Measurements from ENCODE around the gene HELZ2. TPM values are rescaled to one million over a fixed set of nuclear protein-coding genes. Genes with fewer than 3 reads are reported as not detected.

HELZ2 gene
- polyA plus RNA-seq, 1 of the 3 experiments (the other 2 are of a cell fraction), result 7.6 TPM

DNA sequence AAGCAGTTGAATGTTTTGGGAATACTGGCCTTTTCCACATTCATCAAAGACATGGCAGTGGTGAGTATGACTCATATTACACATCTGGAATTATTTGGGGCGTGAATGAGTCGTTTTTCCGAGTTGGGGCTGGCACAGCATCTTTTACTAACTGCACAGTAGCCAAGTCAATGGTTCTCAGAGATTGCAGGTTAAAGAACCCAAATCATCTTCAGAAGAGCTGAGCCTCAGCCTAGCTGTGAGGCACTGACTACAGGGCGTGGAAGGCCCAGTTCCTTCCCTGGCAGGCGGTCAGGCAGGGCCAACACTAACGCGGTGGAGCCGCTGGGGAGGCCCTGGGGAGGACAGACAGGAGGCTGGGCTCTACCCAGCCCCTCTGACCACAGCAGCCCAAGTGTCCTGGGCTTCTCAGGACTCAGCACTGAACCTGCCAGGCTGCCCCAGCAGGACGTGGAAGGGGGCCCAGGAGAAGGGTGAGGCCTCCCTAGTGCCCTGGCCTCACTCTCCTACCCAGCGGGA, 20.1 kb upstream of the HELZ2 start:
- no peaks in the 10 kb centered on the region for H3K79me2 ChIP-seq (ENCODE audit: insufficient read depth)
- ChIA-PET CTCF (no interaction called here), POLR2A (no interaction called here)
- H3K9me2 ChIP-seq, result no peaks in the 10 kb centered on the region
- no peaks in the 10 kb centered on the region for H3K27me3 ChIP-seq (ENCODE audit: insufficient read depth)
- no peak overlapping the region for H2AFZ ChIP-seq (ENCODE audit: low read depth)
- H4K20me1 ChIP-seq (ENCODE audit: insufficient read depth), result no peaks in the 10 kb centered on the region
- no peaks in the 10 kb centered on the region for H3F3A ChIP-seq (replicated peaks; ENCODE audit: insufficient read depth)
- no peak for DNase-seq
- TF ChIP-seq JUND (IDR thresholded peaks at IDR 0.05) (no peak), FOSL2 (IDR thresholded peaks at IDR 0.05; ENCODE audit: borderline replicate concordance, low read depth) (no peak), POLR2AphosphoS5 (IDR thresholded peaks at IDR 0.05; ENCODE audit: low read depth, low read length) (no peak)
- TF ChIP-seq, protein P1, sequence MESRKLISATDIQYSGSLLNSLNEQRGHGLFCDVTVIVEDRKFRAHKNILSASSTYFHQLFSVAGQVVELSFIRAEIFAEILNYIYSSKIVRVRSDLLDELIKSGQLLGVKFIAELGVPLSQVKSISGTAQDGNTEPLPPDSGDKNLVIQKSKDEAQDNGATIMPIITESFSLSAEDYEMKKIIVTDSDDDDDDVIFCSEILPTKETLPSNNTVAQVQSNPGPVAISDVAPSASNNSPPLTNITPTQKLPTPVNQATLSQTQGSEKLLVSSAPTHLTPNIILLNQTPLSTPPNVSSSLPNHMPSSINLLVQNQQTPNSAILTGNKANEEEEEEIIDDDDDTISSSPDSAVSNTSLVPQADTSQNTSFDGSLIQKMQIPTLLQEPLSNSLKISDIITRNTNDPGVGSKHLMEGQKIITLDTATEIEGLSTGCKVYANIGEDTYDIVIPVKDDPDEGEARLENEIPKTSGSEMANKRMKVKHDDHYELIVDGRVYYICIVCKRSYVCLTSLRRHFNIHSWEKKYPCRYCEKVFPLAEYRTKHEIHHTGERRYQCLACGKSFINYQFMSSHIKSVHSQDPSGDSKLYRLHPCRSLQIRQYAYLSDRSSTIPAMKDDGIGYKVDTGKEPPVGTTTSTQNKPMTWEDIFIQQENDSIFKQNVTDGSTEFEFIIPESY (IDR thresholded peaks at IDR 0.05; ENCODE audit: borderline replicate concordance, low read depth), result no peak
- peaks cover 0 to 18% of the 10 kb centered on the region in 2 experiments for H3K36me3 ChIP-seq (replicated peaks in 1 of 2; ENCODE audit: control insufficient read depth in 1 of 2, insufficient read depth in 2 of 2, low read length in 1 of 2)
- no peak overlapping the region for H3K4me2 ChIP-seq
- 71% methylated on average over 7 of the region's 10 CpGs for WGBS (ENCODE audit: low lambda C conversion rate)
- no peak overlapping the region for H3K4me3 ChIP-seq (ENCODE audit: low read depth in 2 of 2, low read length in 1 of 2)
- no peak overlapping the region for H3K9ac ChIP-seq
- no peak overlapping the region for H3K27ac ChIP-seq (ENCODE audit: low read depth in 2 of 2, low read length in 1 of 2)
- H3K4me1 ChIP-seq (ENCODE audit: control insufficient read depth in 1 of 2, insufficient read depth in 2 of 2, low read depth in 1 of 2, low read length in 1 of 2), result no peaks in the 10 kb centered on the region
- H3K9me3 ChIP-seq, result no peaks in the 10 kb centered on the region

- ChIA-PET POLR2A (no interaction called here), CTCF (interaction anchor here (1.2 kb wide), 1 partner anchor 10 kb away, joined by 3 read pairs; no protein-coding TSS in a partner anchor)
- peaks cover 0 to 18% of the 10 kb centered on the region in 2 experiments for H3K36me3 ChIP-seq (replicated peaks in 1 of 2; ENCODE audit: control insufficient read depth in 1 of 2, insufficient read depth in 2 of 2, low read length in 1 of 2)
- no peaks in the 10 kb centered on the region for H3K27me3 ChIP-seq (ENCODE audit: insufficient read depth)
- no peak overlapping the region for H3K27ac ChIP-seq (ENCODE audit: low read depth in 2 of 2, low read length in 1 of 2)
- H4K20me1 ChIP-seq (ENCODE audit: insufficient read depth), result no peaks in the 10 kb centered on the region
- H3K4me1 ChIP-seq (ENCODE audit: control insufficient read depth in 1 of 2, insufficient read depth in 2 of 2, low read depth in 1 of 2, low read length in 1 of 2), result no peaks in the 10 kb centered on the region
- H3K79me2 ChIP-seq (ENCODE audit: insufficient read depth), result no peaks in the 10 kb centered on the region
- H3K4me2 ChIP-seq, result no peak overlapping the region
- H2AFZ ChIP-seq (ENCODE audit: low read depth), result no peak overlapping the region
- no peak overlapping the region for H3K4me3 ChIP-seq (ENCODE audit: low read depth in 2 of 2, low read length in 1 of 2)
- H3F3A ChIP-seq (replicated peaks; ENCODE audit: insufficient read depth), result no peaks in the 10 kb centered on the region
- 88% methylated on average over 7 of the region's 13 CpGs for WGBS (ENCODE audit: low lambda C conversion rate)
- H3K9ac ChIP-seq, result no peak overlapping the region
- H3K9me2 ChIP-seq, result no peaks in the 10 kb centered on the region
- no peak for TF ChIP-seq GATA2 (CRISPR knock-in tag; IDR thresholded peaks at IDR 0.05)
- TF ChIP-seq TCF12 (IDR thresholded peaks at IDR 0.05), result no peak
- TF ChIP-seq MXI1 (IDR thresholded peaks at IDR 0.05; ENCODE audit: low read depth, low read length), result no peak
- TF ChIP-seq, protein P2, sequence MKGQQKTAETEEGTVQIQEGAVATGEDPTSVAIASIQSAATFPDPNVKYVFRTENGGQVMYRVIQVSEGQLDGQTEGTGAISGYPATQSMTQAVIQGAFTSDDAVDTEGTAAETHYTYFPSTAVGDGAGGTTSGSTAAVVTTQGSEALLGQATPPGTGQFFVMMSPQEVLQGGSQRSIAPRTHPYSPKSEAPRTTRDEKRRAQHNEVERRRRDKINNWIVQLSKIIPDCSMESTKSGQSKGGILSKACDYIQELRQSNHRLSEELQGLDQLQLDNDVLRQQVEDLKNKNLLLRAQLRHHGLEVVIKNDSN (IDR thresholded peaks at IDR 0.05; ENCODE audit: borderline replicate concordance, low read depth), result no peak
- no peak for TF ChIP-seq POLR2AphosphoS5 (IDR thresholded peaks at IDR 0.05; ENCODE audit: low read depth, low read length)
- no peak for TF ChIP-seq NFIC (IDR thresholded peaks at IDR 0.05; ENCODE audit: borderline replicate concordance)
- TF ChIP-seq RAD21 (IDR thresholded peaks at IDR 0.05; ENCODE audit: low read length), result no peak
- TF ChIP-seq EP300 (IDR thresholded peaks at IDR 0.05; ENCODE audit: borderline replicate concordance in 1 of 2, low read depth in 1 of 2, low read length in 1 of 2), result no peak
- TF ChIP-seq, protein P3, sequence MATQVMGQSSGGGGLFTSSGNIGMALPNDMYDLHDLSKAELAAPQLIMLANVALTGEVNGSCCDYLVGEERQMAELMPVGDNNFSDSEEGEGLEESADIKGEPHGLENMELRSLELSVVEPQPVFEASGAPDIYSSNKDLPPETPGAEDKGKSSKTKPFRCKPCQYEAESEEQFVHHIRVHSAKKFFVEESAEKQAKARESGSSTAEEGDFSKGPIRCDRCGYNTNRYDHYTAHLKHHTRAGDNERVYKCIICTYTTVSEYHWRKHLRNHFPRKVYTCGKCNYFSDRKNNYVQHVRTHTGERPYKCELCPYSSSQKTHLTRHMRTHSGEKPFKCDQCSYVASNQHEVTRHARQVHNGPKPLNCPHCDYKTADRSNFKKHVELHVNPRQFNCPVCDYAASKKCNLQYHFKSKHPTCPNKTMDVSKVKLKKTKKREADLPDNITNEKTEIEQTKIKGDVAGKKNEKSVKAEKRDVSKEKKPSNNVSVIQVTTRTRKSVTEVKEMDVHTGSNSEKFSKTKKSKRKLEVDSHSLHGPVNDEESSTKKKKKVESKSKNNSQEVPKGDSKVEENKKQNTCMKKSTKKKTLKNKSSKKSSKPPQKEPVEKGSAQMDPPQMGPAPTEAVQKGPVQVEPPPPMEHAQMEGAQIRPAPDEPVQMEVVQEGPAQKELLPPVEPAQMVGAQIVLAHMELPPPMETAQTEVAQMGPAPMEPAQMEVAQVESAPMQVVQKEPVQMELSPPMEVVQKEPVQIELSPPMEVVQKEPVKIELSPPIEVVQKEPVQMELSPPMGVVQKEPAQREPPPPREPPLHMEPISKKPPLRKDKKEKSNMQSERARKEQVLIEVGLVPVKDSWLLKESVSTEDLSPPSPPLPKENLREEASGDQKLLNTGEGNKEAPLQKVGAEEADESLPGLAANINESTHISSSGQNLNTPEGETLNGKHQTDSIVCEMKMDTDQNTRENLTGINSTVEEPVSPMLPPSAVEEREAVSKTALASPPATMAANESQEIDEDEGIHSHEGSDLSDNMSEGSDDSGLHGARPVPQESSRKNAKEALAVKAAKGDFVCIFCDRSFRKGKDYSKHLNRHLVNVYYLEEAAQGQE (IDR thresholded peaks at IDR 0.05; ENCODE audit: low read depth, low read length), result no peak
- no peak for TF ChIP-seq RXRA (IDR thresholded peaks at IDR 0.05; ENCODE audit: borderline replicate concordance, low read depth)
- TF ChIP-seq NRF1 (IDR thresholded peaks at IDR 0.05; ENCODE audit: low read depth, low read length), result no peak
- TF ChIP-seq CTCF (IDR thresholded peaks at IDR 0.05), result no peak
- TF ChIP-seq CHD2 (IDR thresholded peaks at IDR 0.05; ENCODE audit: low read length, partially characterized antibody), result no peak
- TF ChIP-seq YY1 (IDR thresholded peaks at IDR 0.05; ENCODE audit: low read depth), result no peak
- no peak for TF ChIP-seq TEAD4 (IDR thresholded peaks at IDR 0.05; ENCODE audit: borderline replicate concordance, insufficient read depth)
- no peak for DNase-seq
- no peaks in the 10 kb centered on the region for H3K9me3 ChIP-seq
These were observed 18.6 kb upstream of the HELZ2 start for GRCh38 chr20:63592661-63593060.

Data from SK-N-SH (cell line).